Hindlimb muscle (tissue), 1 donor: ENCODE measurements around the gene MFAP4. TPM values are rescaled to one million over a fixed set of nuclear protein-coding genes. Genes with fewer than 3 reads are reported as not detected.

Experiments
- DNase-seq: peaks from one replicate; pipeline ENCODE4 v3.0.0-alpha.2; 2013
- polyA plus RNA-seq: library from polyadenylated mRNA; unstranded; fragments of 120-200 nt; gene quantifications from one replicate; pipeline ENCODE4 v1.2.1, GENCODE V29; 2013; ENCODE audit not compliant: insufficient read length

Gene MFAP4
- polyA plus RNA-seq, 1 donor = 233 TPM

- DNase-seq = no peak
Measured at GRCh38 chr17:19347323-19348080, 39.5 kb downstream of the MFAP4 start.

- DNase-seq = peak; percentile 81
Measured at GRCh38 chr17:19346351-19347255, 40.4 kb downstream of the MFAP4 start.

GRCh38 chr17:19345486-19346350 lies 41.3 kb downstream of the MFAP4 start:
- DNase-seq = no peak

GRCh38 chr17:19345067-19345460 lies 41.9 kb downstream of the MFAP4 start:
- DNase-seq = no peak

GRCh38 chr17:19344311-19345066 lies 42.5 kb downstream of the MFAP4 start:
- DNase-seq = no peak

- no peak for DNase-seq
Measured at GRCh38 chr17:19343671-19344151, 43.3 kb downstream of the MFAP4 start.

GRCh38 chr17:19343256-19343630 lies 43.7 kb downstream of the MFAP4 start:
- DNase-seq = no peak

- DNase-seq = no peak
Measured at GRCh38 chr17:19342611-19343255, 44.3 kb downstream of the MFAP4 start.

- DNase-seq = no peak
Measured at GRCh38 chr17:19341641-19342610, 45.1 kb downstream of the MFAP4 start.

GRCh38 chr17:19341211-19341631 lies 45.8 kb downstream of the MFAP4 start:
- DNase-seq = no peak

GRCh38 chr17:19339341-19339815 lies 47.6 kb downstream of the MFAP4 start:
- no peak for DNase-seq

GRCh38 chr17:19338031-19338990 lies 48.7 kb downstream of the MFAP4 start:
- no peak for DNase-seq

- no peak for DNase-seq
Measured at GRCh38 chr17:19337712-19338023, 49.3 kb downstream of the MFAP4 start.

- DNase-seq = no peak
Measured at GRCh38 chr17:19336938-19337711, 49.9 kb downstream of the MFAP4 start.

GRCh38 chr17:19335951-19336631 lies 50.9 kb downstream of the MFAP4 start:
- DNase-seq = no peak

GRCh38 chr17:19334331-19334730 lies 52.7 kb downstream of the MFAP4 start:
- DNase-seq = no peak

- DNase-seq = no peak
Measured at GRCh38 chr17:19333736-19334290, 53.2 kb downstream of the MFAP4 start.
